ENCODE results near the gene PTPN5.

GRCh38 chr11:18750944-18751343 is 40.7 kb downstream of the PTPN5 start:
- TF ChIP-seq SUZ12 (IDR thresholded peaks at IDR 0.05; ENCODE audit: extremely low read depth, insufficient read depth, insufficient read length) (no peak), YY1 (IDR thresholded peaks at IDR 0.05; ENCODE audit: insufficient read depth, insufficient read length) (no peak), ZNF274 (IDR thresholded peaks at IDR 0.05; ENCODE audit: low read depth, low read length) (no peak)

Measured in NT2/D1 (cell line).